Measurements from ENCODE around the gene SLTM.
"Not testable (repeated sequence)": the region's sequence is repeated elsewhere in the genome, so short reads cannot be mapped to it uniquely, and the experiment has no call there.

Gene SLTM

GRCh38 chr15:58839485-58839884, 94.0 kb downstream of the SLTM start:
- Histone ChIP-seq H3K79me2 (ENCODE audit: control insufficient read depth, low read length) (no peaks in the 10 kb centered on the region), H3K27me3 (ENCODE audit: control insufficient read depth, low read length) (no peaks in the 10 kb centered on the region), H3K36me3 (ENCODE audit: control insufficient read depth, low read length) (no peaks in the 10 kb centered on the region), H4K20me1 (ENCODE audit: control insufficient read depth, insufficient read depth, low read depth, low read length) (no peaks in the 10 kb centered on the region), H3K4me3 (ENCODE audit: low read length) (no peak overlapping the region), H3K27ac (ENCODE audit: low read depth, low read length) (no peak overlapping the region), H3K9me3 (ENCODE audit: control insufficient read depth, insufficient read depth, low read length) (no peaks in the 10 kb centered on the region), H3K9me2 (replicated peaks; ENCODE audit: control insufficient read depth, low read length) (no peaks in the 10 kb centered on the region), H3K4me2 (ENCODE audit: low read length) (no peak overlapping the region), H3F3A (ENCODE audit: control insufficient read depth, insufficient read depth) (no peaks in the 10 kb centered on the region), H3K4me1 (ENCODE audit: control insufficient read depth, low read length) (no peaks in the 10 kb centered on the region)
- no peak for TF ChIP-seq EZH2phosphoT487 (IDR thresholded peaks at IDR 0.05; ENCODE audit: borderline replicate concordance, low read length)
- TF ChIP-seq CTCF (IDR thresholded peaks at IDR 0.05; ENCODE audit: low read depth, low read length, poor library complexity, severe bottlenecking), result peak; percentile 14

GRCh38 chr15:58833681-58834426, 99.6 kb downstream of the SLTM start:
- not testable (repeated sequence) for H3K4me3 ChIP-seq (ENCODE audit: low read length); H3K27me3 ChIP-seq (ENCODE audit: control insufficient read depth, low read length); H4K20me1 ChIP-seq (ENCODE audit: control insufficient read depth, insufficient read depth, low read depth, low read length); H3K4me2 ChIP-seq (ENCODE audit: low read length); H3K9me2 ChIP-seq (replicated peaks; ENCODE audit: control insufficient read depth, low read length); H3F3A ChIP-seq (ENCODE audit: control insufficient read depth, insufficient read depth); H3K4me1 ChIP-seq (ENCODE audit: control insufficient read depth, low read length); H3K36me3 ChIP-seq (ENCODE audit: control insufficient read depth, low read length); H3K27ac ChIP-seq (ENCODE audit: low read depth, low read length); H3K79me2 ChIP-seq (ENCODE audit: control insufficient read depth, low read length); H3K9me3 ChIP-seq (ENCODE audit: control insufficient read depth, insufficient read depth, low read length)

GRCh38 chr15:58830556-58830955, 102.9 kb downstream of the SLTM start:
- Histone ChIP-seq H3K4me2 (ENCODE audit: low read length) (no peak overlapping the region), H3K36me3 (ENCODE audit: control insufficient read depth, low read length) (no peaks in the 10 kb centered on the region), H3K79me2 (ENCODE audit: control insufficient read depth, low read length) (no peaks in the 10 kb centered on the region), H3K9me2 (replicated peaks; ENCODE audit: control insufficient read depth, low read length) (no peaks in the 10 kb centered on the region), H3K27ac (ENCODE audit: low read depth, low read length) (no peak overlapping the region), H3K4me3 (ENCODE audit: low read length) (no peak overlapping the region), H3K9me3 (ENCODE audit: control insufficient read depth, insufficient read depth, low read length) (no peaks in the 10 kb centered on the region), H3K4me1 (ENCODE audit: control insufficient read depth, low read length) (peaks cover 6% of the 10 kb centered on the region; the same call in 1 of the 2 replicates), H3K27me3 (ENCODE audit: control insufficient read depth, low read length) (no peaks in the 10 kb centered on the region), H3F3A (ENCODE audit: control insufficient read depth, insufficient read depth) (no peaks in the 10 kb centered on the region), H4K20me1 (ENCODE audit: control insufficient read depth, insufficient read depth, low read depth, low read length) (no peaks in the 10 kb centered on the region)
- TF ChIP-seq CTCF (IDR thresholded peaks at IDR 0.05; ENCODE audit: low read depth, low read length, poor library complexity, severe bottlenecking), result no peak
- no peak for TF ChIP-seq EZH2phosphoT487 (IDR thresholded peaks at IDR 0.05; ENCODE audit: borderline replicate concordance, low read length)

Data from DOHH2 (cell line).